H7 (cell line): Measurements from ENCODE around the gene YIPF1. TPM values are rescaled to one million over a fixed set of nuclear protein-coding genes. Genes with fewer than 3 reads are reported as not detected.

Experiments
- DNase-seq: peaks from one replicate; pipeline ENCODE4 v3.0.0; 2012
- H3K27me3 ChIP-seq: 2 replicates; pipeline ENCODE4 v1.6.0; 2011; ENCODE audit warnings: mild to moderate bottlenecking, low read length; ENCODE audit not compliant: control insufficient read depth, insufficient read depth
- H3K36me3 ChIP-seq: replicated peaks from 2 replicates; pipeline ENCODE4 v1.5.1; 2011; ENCODE audit warnings: low read length; ENCODE audit not compliant: control insufficient read depth, insufficient read depth
- H3K4me3 ChIP-seq: 2 replicates; pipeline ENCODE4 v1.5.1; 2011; ENCODE audit warnings: low read depth, mild to moderate bottlenecking, control low read depth, low read length, moderate library complexity; ENCODE audit not compliant: insufficient read depth
- total RNA-seq: library from RNA; depleted of rRNA; stranded (reverse); fragments of >200 nt; shearing (Covaris generic); gene quantifications from 2 replicates; pipeline ENCODE4 v1.2.3, GENCODE V29; 2014; rRNA removed

Gene YIPF1
- total RNA-seq, 1 experiment from 2014 or later: 29.3 TPM

- Histone ChIP-seq H3K36me3 (peaks cover 9% of the 10 kb centered on the region), H3K27me3 (no peaks in the 10 kb centered on the region), H3K4me3 (no peak overlapping the region)
- no peak for DNase-seq
Observed at GRCh38 chr1:53804791-53805505, 84.6 kb downstream of the YIPF1 start.

DNA sequence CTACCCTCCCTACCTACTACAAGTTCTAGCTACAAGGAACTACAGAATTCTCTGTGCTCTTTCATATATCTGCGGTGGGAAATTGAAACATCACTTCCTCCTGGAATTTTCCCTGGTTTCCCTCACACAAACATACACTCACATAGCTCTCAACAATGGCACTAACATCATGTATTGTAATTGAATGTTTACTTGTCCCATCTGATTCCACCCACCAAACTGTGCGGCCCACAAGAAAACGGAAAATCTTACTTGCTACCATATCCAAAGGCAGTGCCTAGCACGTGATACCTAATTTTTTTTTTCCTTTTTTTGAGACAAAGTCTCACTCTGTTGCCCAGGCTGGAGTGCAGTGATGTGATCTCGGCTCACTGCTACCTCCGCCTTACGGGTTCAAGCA, 85.4 kb downstream of the YIPF1 start:
- H3K36me3 ChIP-seq: peaks cover 12% of the 10 kb centered on the region

More for the DNA sequence above, 85.4 kb downstream of the YIPF1 start:
- Histone ChIP-seq H3K4me3 (no peak overlapping the region), H3K27me3 (no peaks in the 10 kb centered on the region)
- no peak for DNase-seq

Other genes with a start within 250 kb of the YIPF1 start
- 0.04 and 0.42 TPM in 2 replicates for gene GLIS1, start 150.6 kb downstream of the YIPF1 start, total RNA-seq
- gene NDC1, start 51.5 kb downstream of the YIPF1 start, total RNA-seq: 92.6 and 110 TPM in 2 replicates
- gene DIO1, start 4.4 kb upstream of the YIPF1 start, total RNA-seq: 0.41 TPM in 1 of 2 replicates, not detected in the other
- 25.7 and 30.0 TPM in 2 replicates for gene IFT25, start 55.9 kb upstream of the YIPF1 start, total RNA-seq
- 77.2 and 80.9 TPM in 2 replicates for gene LRRC42, start 56.6 kb upstream of the YIPF1 start, total RNA-seq
- not detected in 2 replicates for gene LDLRAD1, start 128.4 kb upstream of the YIPF1 start, total RNA-seq
- gene TMEM59, start 163.4 kb upstream of the YIPF1 start, total RNA-seq: 127 and 136 TPM in 2 replicates
- gene TCEANC2, start 163.8 kb upstream of the YIPF1 start, total RNA-seq: 4.3 and 6.4 TPM in 2 replicates